Loucy (cell line): ENCODE measurements around the gene PPP1R16B.

Experiments
- H2AFZ ChIP-seq: fragments of 200-600 bp; sonication (generic); 2 replicates; pipeline ENCODE4 v1.6.0; 2016; ENCODE audit warnings: antibody characterized with exemption, mild to moderate bottlenecking, low read length, moderate library complexity
- H3F3A ChIP-seq: fragments of 200-600 bp; 2 replicates; pipeline ENCODE4 v1.6.0; 2016; ENCODE audit warnings: antibody characterized with exemption, low read depth, mild to moderate bottlenecking
- H3K27me3 ChIP-seq: fragments of 200-600 bp; sonication (generic); 2 replicates; pipeline ENCODE4 v1.6.1; 2014; ENCODE audit warnings: low read length, mild to moderate bottlenecking; ENCODE audit not compliant: insufficient read depth, poor library complexity, severe bottlenecking
- H3K36me3 ChIP-seq: fragments of 200-600 bp; sonication (generic); 2 replicates; pipeline ENCODE4 v1.6.1; 2016; ENCODE audit warnings: low read length; ENCODE audit not compliant: insufficient read depth
- H3K4me1 ChIP-seq: fragments of 200-600 bp; sonication (generic); 2 replicates; pipeline ENCODE4 v1.5.1; 2014; ENCODE audit warnings: low read length, mild to moderate bottlenecking; ENCODE audit not compliant: insufficient read depth, poor library complexity, severe bottlenecking
- H3K4me2 ChIP-seq: fragments of 200-600 bp; sonication (generic); 2 replicates; pipeline ENCODE4 v1.6.0; 2014; ENCODE audit warnings: antibody characterized with exemption, low read length, low read depth, mild to moderate bottlenecking; ENCODE audit not compliant: poor library complexity, severe bottlenecking
- H3K4me3 ChIP-seq: fragments of 200-600 bp; sonication (generic); 2 replicates; pipeline ENCODE4 v1.5.1; 2014; ENCODE audit warnings: low read length, mild to moderate bottlenecking, mixed read lengths; ENCODE audit not compliant: poor library complexity, severe bottlenecking
- H3K79me2 ChIP-seq: fragments of 200-600 bp; sonication (generic); 2 replicates; pipeline ENCODE4 v1.6.1; 2014; ENCODE audit warnings: low read length; ENCODE audit not compliant: insufficient read depth
- H3K9ac ChIP-seq: fragments of 200-600 bp; sonication (generic); 2 replicates; pipeline ENCODE4 v1.6.0; 2014; ENCODE audit warnings: mild to moderate bottlenecking, low read depth, low read length, moderate library complexity; ENCODE audit not compliant: poor library complexity, severe bottlenecking
- H3K9me2 ChIP-seq: fragments of 200-600 bp; sonication (generic); replicated peaks from 2 replicates; pipeline ENCODE4 v1.6.1; 2016; ENCODE audit warnings: low read depth, low read length, mixed read lengths
- H3K9me3 ChIP-seq: fragments of 200-600 bp; sonication (generic); 2 replicates; pipeline ENCODE4 v1.6.1; 2014; ENCODE audit warnings: mild to moderate bottlenecking, antibody characterized with exemption, low read length, low read depth; ENCODE audit not compliant: insufficient read depth
- H4K20me1 ChIP-seq: fragments of 200-600 bp; sonication (generic); 2 replicates; pipeline ENCODE4 v1.6.0; 2014; ENCODE audit warnings: antibody characterized with exemption, low read length, mild to moderate bottlenecking; ENCODE audit not compliant: insufficient read depth, poor library complexity, severe bottlenecking
- CTCF ChIP-seq: fragments of 200-600 bp; sonication (generic); conservative IDR thresholded peaks from 2 replicates; pipeline ENCODE4 v1.5.1; 2014; ENCODE audit warnings: mild to moderate bottlenecking, antibody characterized with exemption, low read length
- EZH2phosphoT487 ChIP-seq: fragments of 200-600 bp; IDR thresholded peaks from 2 replicates; pipeline ENCODE4 v1.6.1; 2018; ENCODE audit warnings: antibody characterized with exemption, mild to moderate bottlenecking, moderate library complexity, borderline replicate concordance

PPP1R16B gene

GRCh38 chr20:38825901-38826625 lies 20.6 kb downstream of the PPP1R16B start:
- H3K9ac ChIP-seq: peak overlapping the region; percentile 31
- H3K4me1 ChIP-seq: peaks cover 37% of the 10 kb centered on the region
- no peak overlapping the region for H2AFZ ChIP-seq
- no peaks in the 10 kb centered on the region for H3K27me3 ChIP-seq
- H4K20me1 ChIP-seq: no peaks in the 10 kb centered on the region
- no peaks in the 10 kb centered on the region for H3K36me3 ChIP-seq
- H3K79me2 ChIP-seq: peaks cover 56% of the 10 kb centered on the region
- H3K4me2 ChIP-seq: peak overlapping the region; percentile 65
- no peaks in the 10 kb centered on the region for H3F3A ChIP-seq
- peak overlapping the region; percentile 7 for H3K4me3 ChIP-seq
- H3K9me3 ChIP-seq: peaks cover under 1% of the 10 kb centered on the region
- TF ChIP-seq CTCF (no peak), EZH2phosphoT487 (no peak)
- no peaks in the 10 kb centered on the region for H3K9me2 ChIP-seq

- H3K4me2 ChIP-seq: no peak overlapping the region
- peaks cover 51% of the 10 kb centered on the region for H3K79me2 ChIP-seq
- H4K20me1 ChIP-seq: no peaks in the 10 kb centered on the region
- no peaks in the 10 kb centered on the region for H3K9me2 ChIP-seq
- no peaks in the 10 kb centered on the region for H3K36me3 ChIP-seq
- H3K9ac ChIP-seq: no peak overlapping the region
- H3F3A ChIP-seq: no peaks in the 10 kb centered on the region
- no peaks in the 10 kb centered on the region for H3K9me3 ChIP-seq
- no peak overlapping the region for H3K4me3 ChIP-seq
- peaks cover 47% of the 10 kb centered on the region for H3K4me1 ChIP-seq
- no peaks in the 10 kb centered on the region for H3K27me3 ChIP-seq
- TF ChIP-seq CTCF: no peak
- TF ChIP-seq EZH2phosphoT487: no peak
- H2AFZ ChIP-seq: no peak overlapping the region
These were observed 22.3 kb downstream of the PPP1R16B start for GRCh38 chr20:38827770-38828281.

- Histone ChIP-seq H4K20me1 (no peaks in the 10 kb centered on the region), H3F3A (0 out of 2 replicates have a peak, but pooled peaks cover 5% of the 10 kb centered on the region), H2AFZ (no peak overlapping the region), H3K4me3 (no peak overlapping the region), H3K79me2 (peaks cover 47% of the 10 kb centered on the region), H3K4me2 (no peak overlapping the region), H3K27me3 (no peaks in the 10 kb centered on the region), H3K4me1 (peaks cover 55% of the 10 kb centered on the region), H3K9me3 (no peaks in the 10 kb centered on the region), H3K9me2 (no peaks in the 10 kb centered on the region), H3K9ac (no peak overlapping the region), H3K36me3 (no peaks in the 10 kb centered on the region)
- no peak for TF ChIP-seq CTCF
- no peak for TF ChIP-seq EZH2phosphoT487
These were observed 23.2 kb downstream of the PPP1R16B start for GRCh38 chr20:38828514-38829295.
